ENCODE data around the gene PANX3.

Gene PANX3

DNA sequence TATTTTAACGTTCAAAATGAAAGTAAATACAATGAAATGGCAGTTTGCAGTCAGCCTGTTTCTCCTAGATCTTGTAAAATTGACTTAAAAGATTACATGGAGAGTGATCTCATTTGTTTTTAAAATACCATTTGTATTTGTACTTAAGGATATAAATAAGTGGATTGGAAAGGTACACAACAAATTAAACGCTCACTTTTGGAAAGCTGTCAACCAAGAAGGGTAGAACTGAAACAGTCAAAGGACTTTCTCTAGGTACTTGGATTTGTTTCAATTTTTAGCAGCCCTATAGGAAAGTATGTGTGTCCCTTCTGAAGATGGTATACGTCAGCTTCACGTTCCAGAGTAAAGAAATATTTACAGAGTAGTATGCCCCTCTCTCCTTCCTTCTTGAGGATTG is 18.7 kb downstream of the PANX3 start:
- Histone ChIP-seq H3K9me3 (ENCODE audit: control extremely low read depth in 1 of 5, control insufficient read depth in 4 of 5, insufficient read depth in 2 of 5, low read depth in 1 of 5, low read length in 4 of 5) (no peaks in the 10 kb centered on the region), H3K27me3 (replicated peaks in 2 of 5; ENCODE audit: control insufficient read depth in 4 of 5, insufficient read depth in 5 of 5, low read length in 4 of 5) (no peaks in the 10 kb centered on the region), H3K36me3 (ENCODE audit: control insufficient read depth in 4 of 4, insufficient read depth in 4 of 4, low read length in 3 of 4) (peaks cover 25 to 82% (median 60%) of the 10 kb centered on the region in 4 experiments), H3K4me1 (ENCODE audit: control extremely low read depth in 1 of 4, control insufficient read depth in 4 of 4, insufficient read depth in 4 of 4, low read length in 3 of 4) (no peaks in the 10 kb centered on the region), H3K27ac (ENCODE audit: insufficient read depth in 1 of 2, low read depth in 1 of 2, low read length in 2 of 2, poor library complexity in 1 of 2, severe bottlenecking in 2 of 2) (no peak overlapping the region), H3K4me3 (ENCODE audit: control insufficient read depth in 1 of 7, extremely low read depth in 1 of 7, insufficient read depth in 4 of 7, low read depth in 2 of 7, low read length in 6 of 7) (no peak overlapping the region)
- ChIA-PET POLR2A (interaction anchor here (1.1 kb wide), 1 partner anchor 9 kb away, joined by 3 read pairs; no protein-coding TSS in a partner anchor), CTCF (interaction anchor here (0.8 to 6.1 kb wide), 9 partner anchors 10 to 236 kb away, joined by 3 to 64 read pairs (median 3); no protein-coding TSS in a partner anchor)
- WGBS (ENCODE audit: insufficient coverage) = 100% methylated on average over 3 of the region's 4 CpGs
- no peak for DNase-seq

GRCh38 chr11:124633355-124633754 is 22.1 kb downstream of the PANX3 start:
- Histone ChIP-seq H3K9me3 (ENCODE audit: control extremely low read depth in 1 of 5, control insufficient read depth in 4 of 5, insufficient read depth in 2 of 5, low read depth in 1 of 5, low read length in 4 of 5) (no peaks in the 10 kb centered on the region), H3K36me3 (ENCODE audit: control insufficient read depth in 4 of 4, insufficient read depth in 4 of 4, low read length in 3 of 4) (peaks cover 19 to 87% (median 56%) of the 10 kb centered on the region in 4 experiments), H3K4me3 (ENCODE audit: control insufficient read depth in 1 of 7, extremely low read depth in 1 of 7, insufficient read depth in 4 of 7, low read depth in 2 of 7, low read length in 6 of 7) (no peak overlapping the region), H3K27ac (ENCODE audit: insufficient read depth in 1 of 2, low read depth in 1 of 2, low read length in 2 of 2, poor library complexity in 1 of 2, severe bottlenecking in 2 of 2) (no peak overlapping the region), H3K4me1 (ENCODE audit: control extremely low read depth in 1 of 4, control insufficient read depth in 4 of 4, insufficient read depth in 4 of 4, low read length in 3 of 4) (no peaks in the 10 kb centered on the region), H3K27me3 (replicated peaks in 2 of 5; ENCODE audit: control insufficient read depth in 4 of 5, insufficient read depth in 5 of 5, low read length in 4 of 5) (no peaks in the 10 kb centered on the region)
- ChIA-PET CTCF (interaction anchor here (0.8 to 6.1 kb wide), 9 partner anchors 9 to 204 kb away, joined by 3 to 64 read pairs (median 5); partner anchors contain the start of gene TBRG1), POLR2A (interaction anchor here (1.0 kb wide), 1 partner anchor 206 kb away, joined by 3 read pairs; no protein-coding TSS in a partner anchor)
- no CpG with 5 or more reads among the region's 1 CpG for WGBS (ENCODE audit: insufficient coverage)
- DNase-seq = peak; percentile 22 to 57 (median 54)

GRCh38 chr11:124635932-124636331 is 24.7 kb downstream of the PANX3 start:
- 100% methylated on average over 3 of the region's 3 CpGs for WGBS (ENCODE audit: insufficient coverage)
- Histone ChIP-seq H3K27ac (ENCODE audit: insufficient read depth in 1 of 2, low read depth in 1 of 2, low read length in 2 of 2, poor library complexity in 1 of 2, severe bottlenecking in 2 of 2) (no peak overlapping the region), H3K27me3 (replicated peaks in 2 of 5; ENCODE audit: control insufficient read depth in 4 of 5, insufficient read depth in 5 of 5, low read length in 4 of 5) (no peaks in the 10 kb centered on the region), H3K4me3 (ENCODE audit: control insufficient read depth in 1 of 7, extremely low read depth in 1 of 7, insufficient read depth in 4 of 7, low read depth in 2 of 7, low read length in 6 of 7) (no peak overlapping the region), H3K36me3 (ENCODE audit: control insufficient read depth in 4 of 4, insufficient read depth in 4 of 4, low read length in 3 of 4) (peaks cover 14 to 86% (median 52%) of the 10 kb centered on the region in 4 experiments), H3K9me3 (ENCODE audit: control extremely low read depth in 1 of 5, control insufficient read depth in 4 of 5, insufficient read depth in 2 of 5, low read depth in 1 of 5, low read length in 4 of 5) (no peaks in the 10 kb centered on the region), H3K4me1 (ENCODE audit: control extremely low read depth in 1 of 4, control insufficient read depth in 4 of 4, insufficient read depth in 4 of 4, low read length in 3 of 4) (no peaks in the 10 kb centered on the region)
- DNase-seq = no peak
- ChIA-PET POLR2A (no interaction called here), CTCF (interaction anchor here (0.6 to 1.0 kb wide), 2 partner anchors 11 to 17 kb away, joined by 3 read pairs; no protein-coding TSS in a partner anchor)

DNA sequence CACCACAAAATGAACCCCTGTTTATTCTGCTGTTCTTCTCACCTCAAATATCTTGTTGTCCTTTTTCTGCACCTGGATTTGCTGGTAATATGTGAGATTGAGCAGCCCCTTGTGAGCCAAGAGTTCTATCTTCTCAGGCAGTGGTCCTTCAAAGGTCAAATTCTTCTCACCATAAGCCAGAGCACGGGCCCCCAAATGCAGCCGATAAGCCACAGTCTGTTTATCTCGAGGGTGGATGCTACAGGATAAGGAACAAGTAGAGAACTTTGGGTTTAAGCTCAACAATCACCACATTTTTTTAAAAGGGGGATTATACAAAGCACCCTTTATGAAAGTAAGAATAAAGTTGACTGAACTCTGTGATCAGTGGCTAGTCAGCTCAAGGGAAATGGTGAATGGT is 27.3 kb downstream of the PANX3 start:
- Histone ChIP-seq H3K27ac (ENCODE audit: insufficient read depth in 1 of 2, low read depth in 1 of 2, low read length in 2 of 2, poor library complexity in 1 of 2, severe bottlenecking in 2 of 2) (no peak overlapping the region), H3K4me3 (ENCODE audit: control insufficient read depth in 1 of 7, extremely low read depth in 1 of 7, insufficient read depth in 4 of 7, low read depth in 2 of 7, low read length in 6 of 7) (no peak overlapping the region), H3K36me3 (ENCODE audit: control insufficient read depth in 4 of 4, insufficient read depth in 4 of 4, low read length in 3 of 4) (peaks cover 4 to 61% (median 35%) of the 10 kb centered on the region in 4 experiments), H3K4me1 (ENCODE audit: control extremely low read depth in 1 of 4, control insufficient read depth in 4 of 4, insufficient read depth in 4 of 4, low read length in 3 of 4) (peaks cover 0 to 13% (median 5%) of the 10 kb centered on the region in 4 experiments), H3K27me3 (replicated peaks in 2 of 5; ENCODE audit: control insufficient read depth in 4 of 5, insufficient read depth in 5 of 5, low read length in 4 of 5) (no peaks in the 10 kb centered on the region), H3K9me3 (ENCODE audit: control extremely low read depth in 1 of 5, control insufficient read depth in 4 of 5, insufficient read depth in 2 of 5, low read depth in 1 of 5, low read length in 4 of 5) (no peaks in the 10 kb centered on the region)
- WGBS (ENCODE audit: insufficient coverage) = no CpG with 5 or more reads among the region's 3 CpGs
- no peak for DNase-seq
- ChIA-PET POLR2A (interaction anchor here (0.8 kb wide), 1 partner anchor 9 kb away, joined by 3 read pairs; no protein-coding TSS in a partner anchor), CTCF (interaction anchor here (1.5 to 1.9 kb wide), 2 partner anchors 9 to 12 kb away, joined by 3 to 5 read pairs; no protein-coding TSS in a partner anchor)

- ChIA-PET POLR2A (interaction anchor here (0.8 kb wide), 1 partner anchor 9 kb away, joined by 3 read pairs; no protein-coding TSS in a partner anchor), CTCF (interaction anchor here (1.5 to 6.9 kb wide), 3 partner anchors 7 to 11 kb away, joined by 3 to 64 read pairs (median 5); no protein-coding TSS in a partner anchor)
- Histone ChIP-seq H3K4me3 (ENCODE audit: control insufficient read depth in 1 of 7, extremely low read depth in 1 of 7, insufficient read depth in 4 of 7, low read depth in 2 of 7, low read length in 6 of 7) (no peak overlapping the region), H3K27me3 (replicated peaks in 2 of 5; ENCODE audit: control insufficient read depth in 4 of 5, insufficient read depth in 5 of 5, low read length in 4 of 5) (no peaks in the 10 kb centered on the region), H3K9me3 (ENCODE audit: control extremely low read depth in 1 of 5, control insufficient read depth in 4 of 5, insufficient read depth in 2 of 5, low read depth in 1 of 5, low read length in 4 of 5) (no peaks in the 10 kb centered on the region), H3K36me3 (ENCODE audit: control insufficient read depth in 4 of 4, insufficient read depth in 4 of 4, low read length in 3 of 4) (peaks cover 4 to 55% (median 32%) of the 10 kb centered on the region in 4 experiments), H3K27ac (ENCODE audit: insufficient read depth in 1 of 2, low read depth in 1 of 2, low read length in 2 of 2, poor library complexity in 1 of 2, severe bottlenecking in 2 of 2) (no peak overlapping the region), H3K4me1 (ENCODE audit: control extremely low read depth in 1 of 4, control insufficient read depth in 4 of 4, insufficient read depth in 4 of 4, low read length in 3 of 4) (peaks cover 0 to 20% (median 8%) of the 10 kb centered on the region in 4 experiments)
- no peak for DNase-seq
- WGBS (ENCODE audit: insufficient coverage) = 100% methylated on average over 1 of the region's 1 CpG
Observed at GRCh38 chr11:124639186-124639585, 28.0 kb downstream of the PANX3 start.

- Histone ChIP-seq H3K27me3 (replicated peaks in 2 of 5; ENCODE audit: control insufficient read depth in 4 of 5, insufficient read depth in 5 of 5, low read length in 4 of 5) (no peaks in the 10 kb centered on the region), H3K4me1 (ENCODE audit: control extremely low read depth in 1 of 4, control insufficient read depth in 4 of 4, insufficient read depth in 4 of 4, low read length in 3 of 4) (peaks cover 0 to 29% (median 13%) of the 10 kb centered on the region in 4 experiments), H3K36me3 (ENCODE audit: control insufficient read depth in 4 of 4, insufficient read depth in 4 of 4, low read length in 3 of 4) (peaks cover 2 to 42% (median 27%) of the 10 kb centered on the region in 4 experiments), H3K4me3 (ENCODE audit: control insufficient read depth in 1 of 7, extremely low read depth in 1 of 7, insufficient read depth in 4 of 7, low read depth in 2 of 7, low read length in 6 of 7) (no peak overlapping the region), H3K27ac (ENCODE audit: insufficient read depth in 1 of 2, low read depth in 1 of 2, low read length in 2 of 2, poor library complexity in 1 of 2, severe bottlenecking in 2 of 2) (no peak overlapping the region), H3K9me3 (ENCODE audit: control extremely low read depth in 1 of 5, control insufficient read depth in 4 of 5, insufficient read depth in 2 of 5, low read depth in 1 of 5, low read length in 4 of 5) (no peaks in the 10 kb centered on the region)
- ChIA-PET CTCF (interaction anchor here (1.0 to 6.9 kb wide), 12 partner anchors 9 to 226 kb away, joined by 3 to 64 read pairs (median 3); partner anchors contain the start of gene MSANTD2), POLR2A (no interaction called here)
- WGBS (ENCODE audit: insufficient coverage) = 100% methylated on average over 1 of the region's 5 CpGs
- no peak for DNase-seq
Observed at GRCh38 chr11:124640666-124641065, 29.4 kb downstream of the PANX3 start.

GRCh38 chr11:124642628-124643027 is 31.4 kb downstream of the PANX3 start:
- no peaks in the 10 kb centered on the region for H3K9me3 ChIP-seq (ENCODE audit: control extremely low read depth in 1 of 5, control insufficient read depth in 4 of 5, insufficient read depth in 2 of 5, low read depth in 1 of 5, low read length in 4 of 5)
- H3K4me3 ChIP-seq (ENCODE audit: control insufficient read depth in 1 of 7, extremely low read depth in 1 of 7, insufficient read depth in 4 of 7, low read depth in 2 of 7, low read length in 6 of 7) = no peak overlapping the region
- WGBS (ENCODE audit: insufficient coverage) = 100% methylated on average over 1 of the region's 3 CpGs
- no peak overlapping the region for H3K27ac ChIP-seq (ENCODE audit: insufficient read depth in 1 of 2, low read depth in 1 of 2, low read length in 2 of 2, poor library complexity in 1 of 2, severe bottlenecking in 2 of 2)
- H3K36me3 ChIP-seq (ENCODE audit: control insufficient read depth in 4 of 4, insufficient read depth in 4 of 4, low read length in 3 of 4) = peaks cover 7 to 29% (median 15%) of the 10 kb centered on the region in 4 experiments
- ChIA-PET CTCF (interaction anchor here (0.7 to 6.9 kb wide), 12 partner anchors 11 to 223 kb away, joined by 3 to 64 read pairs (median 6); partner anchors contain the start of gene MSANTD2), POLR2A (no interaction called here)
- H3K27me3 ChIP-seq (replicated peaks in 2 of 5; ENCODE audit: control insufficient read depth in 4 of 5, insufficient read depth in 5 of 5, low read length in 4 of 5) = no peaks in the 10 kb centered on the region
- no peak for DNase-seq
- peaks cover 0 to 29% (median 13%) of the 10 kb centered on the region in 4 experiments for H3K4me1 ChIP-seq (ENCODE audit: control extremely low read depth in 1 of 4, control insufficient read depth in 4 of 4, insufficient read depth in 4 of 4, low read length in 3 of 4)
